Calu3 (cell line): ENCODE measurements around the gene SULF2. TPM values are rescaled to one million over a fixed set of nuclear protein-coding genes. Genes with fewer than 3 reads are reported as not detected.

Source experiments
- BruUV-seq: library from RNA; stranded (reverse); fragments of 400-500 nt; replicated peaks from 2 replicates; lab custom pipeline; 2021; lab: Mats Ljungman, UMichigan
- CTCF ChIA-PET: fragments of 300-600 bp; sonication (Branson Sonifier 250); formaldehyde crosslinking; loops from one replicate; lab custom pipeline; 2022; ENCODE audit warnings: antibody characterized with exemption; lab: Charles Lee
- DNase-seq: peaks from one replicate; pipeline ENCODE4 v3.0.0; 2022
- H3K27ac Mint-ChIP-seq: one replicate; pipeline ENCODE4 v1.8.0; 2022; ENCODE audit warnings: mixed read lengths; ENCODE audit not compliant: unreplicated experiment
- H3K27me3 Mint-ChIP-seq: one replicate; pipeline ENCODE4 v1.8.0; 2022; ENCODE audit warnings: mixed read lengths; ENCODE audit not compliant: unreplicated experiment
- H3K36me3 Mint-ChIP-seq: one replicate; pipeline ENCODE4 v1.8.0; 2022; ENCODE audit warnings: mild to moderate bottlenecking, moderate library complexity, mixed read lengths; ENCODE audit not compliant: insufficient read depth, unreplicated experiment
- H3K4me1 Mint-ChIP-seq: one replicate; pipeline ENCODE4 v1.8.0; 2022; ENCODE audit warnings: mild to moderate bottlenecking, low read depth, mixed read lengths; ENCODE audit not compliant: unreplicated experiment
- H3K4me3 Mint-ChIP-seq: one replicate; pipeline ENCODE4 v1.8.0; 2022; ENCODE audit warnings: mild to moderate bottlenecking, low read depth, moderate library complexity, mixed read lengths; ENCODE audit not compliant: unreplicated experiment
- H3K9me3 Mint-ChIP-seq: one replicate; pipeline ENCODE4 v1.8.0; 2022; ENCODE audit warnings: low read depth, mixed read lengths; ENCODE audit not compliant: unreplicated experiment
- CTCF ChIP-seq: fragments of 200-600 bp; IDR thresholded peaks from one replicate; pipeline ENCODE4 v1.8.0; 2022; ENCODE audit warnings: antibody characterized with exemption; ENCODE audit not compliant: unreplicated experiment
- intact Hi-C: fragments of 100-400 bp; cut with micrococcal nuclease; formaldehyde crosslinking; loops from one replicate; pipeline ENCODE4 v1.10.0; 2022; ENCODE audit not compliant: unreplicated experiment
- total RNA-seq: library from RNA; stranded (reverse); gene quantifications from 2 replicates; pipeline ENCODE4 v1.2.3, GENCODE V29; 2022

Gene SULF2
- total RNA-seq, 1 experiment from 2014 or later: 112 TPM

GRCh38 chr20:47627540-47627939, 157.7 kb downstream of the SULF2 start:
- peaks cover 25% of the 10 kb centered on the region for H3K36me3 Mint-ChIP-seq
- DNase-seq: no peak
- no peaks in the 10 kb centered on the region for H3K27me3 Mint-ChIP-seq
- no peak overlapping the region for H3K4me3 Mint-ChIP-seq
- TF ChIP-seq CTCF: no peak
- no peaks in the 10 kb centered on the region for H3K9me3 Mint-ChIP-seq
- no TSS peak for BruUV-seq
- peaks cover 4% of the 10 kb centered on the region for H3K4me1 Mint-ChIP-seq
- no peak overlapping the region for H3K27ac Mint-ChIP-seq
- CTCF ChIA-PET: interaction anchor here (0.6 kb wide), 1 partner anchor 175 kb away, joined by 3 read pairs; no protein-coding TSS in a partner anchor
- intact Hi-C loops: loop anchor here (10.0 kb wide), 1 partner anchor 423 kb away; no protein-coding TSS in a partner anchor

- no TSS peak for BruUV-seq
- Mint-ChIP-seq H3K27ac (no peak overlapping the region), H3K4me3 (no peak overlapping the region), H3K4me1 (peaks cover 11% of the 10 kb centered on the region), H3K27me3 (no peaks in the 10 kb centered on the region), H3K36me3 (peaks cover 23% of the 10 kb centered on the region), H3K9me3 (no peaks in the 10 kb centered on the region)
- DNase-seq: no peak
- no peak for TF ChIP-seq CTCF
- CTCF ChIA-PET: interaction anchor here (0.6 to 0.9 kb wide), 4 partner anchors 9 to 262 kb away, joined by 3 to 11 read pairs (median 5); no protein-coding TSS in a partner anchor
- intact Hi-C loops: loop anchor here (10.0 kb wide), 1 partner anchor 418 kb away; no protein-coding TSS in a partner anchor
These were observed 162.1 kb downstream of the SULF2 start for GRCh38 chr20:47623206-47623605.

- H3K9me3 Mint-ChIP-seq: no peaks in the 10 kb centered on the region
- H3K27ac Mint-ChIP-seq: peak overlapping the region; percentile 63
- H3K27me3 Mint-ChIP-seq: no peaks in the 10 kb centered on the region
- peaks cover 11% of the 10 kb centered on the region for H3K4me1 Mint-ChIP-seq
- CTCF ChIA-PET: interaction anchor here (0.7 to 1.8 kb wide), 2 partner anchors 12 to 933 kb away, joined by 4 to 10 read pairs; no protein-coding TSS in a partner anchor
- intact Hi-C loops: loop anchor here (10.0 kb wide), 1 partner anchor 417 kb away; no protein-coding TSS in a partner anchor
- no peak for TF ChIP-seq CTCF
- peaks cover 17% of the 10 kb centered on the region for H3K36me3 Mint-ChIP-seq
- H3K4me3 Mint-ChIP-seq: no peak overlapping the region
- BruUV-seq: no TSS peak
- DNase-seq: no peak
These were observed 163.1 kb downstream of the SULF2 start for GRCh38 chr20:47622118-47622665.

GRCh38 chr20:47620808-47621805, 164.2 kb downstream of the SULF2 start:
- CTCF ChIA-PET: interaction anchor here (0.5 to 3.4 kb wide), 14 partner anchors 11 to 932 kb away, joined by 3 to 29 read pairs (median 6); partner anchors contain the start of gene NCOA3
- H3K4me1 Mint-ChIP-seq: peaks cover 17% of the 10 kb centered on the region
- H3K27me3 Mint-ChIP-seq: no peaks in the 10 kb centered on the region
- H3K27ac Mint-ChIP-seq: peak overlapping the region; percentile 11
- no TSS peak for BruUV-seq
- no peaks in the 10 kb centered on the region for H3K9me3 Mint-ChIP-seq
- intact Hi-C loops: loop anchor here (2.0 to 10.0 kb wide), 4 partner anchors 120 to 416 kb away; partner anchors contain the start of gene NCOA3
- H3K36me3 Mint-ChIP-seq: peaks cover 17% of the 10 kb centered on the region
- DNase-seq: peak; percentile 48
- TF ChIP-seq CTCF: peak; percentile 90
- no peak overlapping the region for H3K4me3 Mint-ChIP-seq
